Measurements from ENCODE around the gene SLC40A1. TPM values are rescaled to one million over a fixed set of nuclear protein-coding genes. Genes with fewer than 3 reads are reported as not detected.
"Not testable (repeated sequence)": the region's sequence is repeated elsewhere in the genome, so short reads cannot be mapped to it uniquely, and the experiment has no call there.

SLC40A1 gene
- total RNA-seq, 2 donors from 2014 or later = 43.6 to 183 TPM

DNA sequence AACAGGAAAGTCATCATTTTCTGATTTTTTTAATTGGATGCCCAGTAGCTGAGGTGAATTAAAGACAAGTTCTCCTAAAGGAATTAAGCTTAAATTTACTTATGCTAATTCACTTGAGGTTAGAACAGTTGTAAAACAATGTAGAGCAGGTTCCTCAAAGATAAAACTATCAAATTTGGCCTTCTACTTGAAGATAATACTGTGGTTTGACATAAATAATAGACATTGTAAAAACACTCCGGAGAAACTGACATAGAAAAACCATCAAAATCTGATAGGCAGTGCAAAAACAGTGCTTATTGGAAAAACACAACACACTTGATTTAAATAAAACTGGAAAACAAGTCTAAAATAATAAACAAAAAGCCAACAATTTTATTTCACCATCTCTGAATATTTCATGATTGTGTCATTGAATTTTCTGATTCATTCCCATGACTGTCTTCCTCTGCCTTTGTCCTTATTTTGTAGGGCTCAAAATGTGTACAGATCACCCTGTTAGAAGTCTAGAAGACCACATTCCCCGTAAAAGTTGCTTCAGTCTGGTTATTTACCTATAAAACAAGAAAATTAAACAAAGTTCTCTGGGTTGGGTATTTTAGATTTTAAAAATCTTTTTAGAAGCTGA lies 28.3 kb upstream of the SLC40A1 start:
- Histone ChIP-seq H3K4me1 (no peaks in the 10 kb centered on the region), H3K27me3 (no peaks in the 10 kb centered on the region), H3K36me3 (no peaks in the 10 kb centered on the region), H3K27ac (no peak overlapping the region), H3K9ac (ENCODE audit: low read depth in 2 of 2, low read length in 2 of 2) (no peak overlapping the region), H3K9me3 (no peaks in the 10 kb centered on the region), H3K4me3 (no peak overlapping the region)
- DNase-seq = no peak
- TF ChIP-seq, protein P1, sequence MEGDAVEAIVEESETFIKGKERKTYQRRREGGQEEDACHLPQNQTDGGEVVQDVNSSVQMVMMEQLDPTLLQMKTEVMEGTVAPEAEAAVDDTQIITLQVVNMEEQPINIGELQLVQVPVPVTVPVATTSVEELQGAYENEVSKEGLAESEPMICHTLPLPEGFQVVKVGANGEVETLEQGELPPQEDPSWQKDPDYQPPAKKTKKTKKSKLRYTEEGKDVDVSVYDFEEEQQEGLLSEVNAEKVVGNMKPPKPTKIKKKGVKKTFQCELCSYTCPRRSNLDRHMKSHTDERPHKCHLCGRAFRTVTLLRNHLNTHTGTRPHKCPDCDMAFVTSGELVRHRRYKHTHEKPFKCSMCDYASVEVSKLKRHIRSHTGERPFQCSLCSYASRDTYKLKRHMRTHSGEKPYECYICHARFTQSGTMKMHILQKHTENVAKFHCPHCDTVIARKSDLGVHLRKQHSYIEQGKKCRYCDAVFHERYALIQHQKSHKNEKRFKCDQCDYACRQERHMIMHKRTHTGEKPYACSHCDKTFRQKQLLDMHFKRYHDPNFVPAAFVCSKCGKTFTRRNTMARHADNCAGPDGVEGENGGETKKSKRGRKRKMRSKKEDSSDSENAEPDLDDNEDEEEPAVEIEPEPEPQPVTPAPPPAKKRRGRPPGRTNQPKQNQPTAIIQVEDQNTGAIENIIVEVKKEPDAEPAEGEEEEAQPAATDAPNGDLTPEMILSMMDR (IDR thresholded peaks at IDR 0.05) = no peak
- intact Hi-C loops (cut with DNase I) = no loop called here

DNA sequence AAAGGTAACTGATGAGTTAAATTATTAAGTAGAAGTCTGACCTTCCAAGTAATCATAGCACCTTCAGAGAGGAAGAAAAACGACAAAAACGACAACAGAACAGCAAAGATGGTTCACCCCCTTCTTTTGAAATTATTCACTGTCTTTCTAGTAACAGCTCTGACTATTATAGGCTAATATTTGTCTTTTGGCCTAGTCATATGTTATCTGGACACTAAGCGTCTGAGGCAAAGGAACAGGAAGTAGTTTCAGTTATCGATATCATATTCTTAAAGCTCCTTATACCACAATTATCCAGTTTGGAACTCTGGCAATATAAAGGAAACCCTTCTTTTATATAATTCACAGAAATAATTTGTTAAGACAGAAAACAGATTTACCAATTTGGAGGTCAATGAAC lies 27.6 kb upstream of the SLC40A1 start:
- Histone ChIP-seq H3K4me1 (no peaks in the 10 kb centered on the region), H3K4me3 (no peak overlapping the region), H3K27ac (no peak overlapping the region), H3K9me3 (no peaks in the 10 kb centered on the region), H3K27me3 (no peaks in the 10 kb centered on the region), H3K9ac (ENCODE audit: low read depth in 2 of 2, low read length in 2 of 2) (no peak overlapping the region), H3K36me3 (no peaks in the 10 kb centered on the region)
- DNase-seq = no peak
- intact Hi-C loops (cut with DNase I) = no loop called here
- TF ChIP-seq, protein P1 (IDR thresholded peaks at IDR 0.05) = no peak

DNA sequence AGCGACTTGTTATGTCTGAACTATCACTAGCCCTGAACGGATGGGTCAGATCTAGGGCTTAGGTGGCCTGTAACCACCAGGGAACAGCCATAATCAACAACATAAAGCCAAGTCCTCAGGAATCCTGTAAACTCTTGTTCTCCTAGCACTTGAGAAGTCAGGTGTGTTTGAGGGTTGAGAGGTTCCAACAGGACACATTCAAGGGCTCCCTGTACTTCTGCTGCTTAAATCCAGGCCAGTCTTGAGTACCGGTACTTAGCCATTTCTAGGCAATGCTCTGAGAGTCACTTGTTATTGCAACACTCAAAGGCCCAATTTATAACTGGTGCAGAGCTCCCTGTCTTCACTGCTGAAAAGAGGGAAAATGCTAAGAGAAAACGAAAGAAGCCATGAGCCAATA lies 21.6 kb upstream of the SLC40A1 start:
- no peaks in the 10 kb centered on the region for H3K4me1 ChIP-seq
- intact Hi-C loops (cut with DNase I) = no loop called here
- no peak for DNase-seq
- TF ChIP-seq, protein P1 (IDR thresholded peaks at IDR 0.05) = no peak
- H3K27ac ChIP-seq = no peak overlapping the region
- H3K9ac ChIP-seq (ENCODE audit: low read depth in 2 of 2, low read length in 2 of 2) = no peak overlapping the region
- H3K27me3 ChIP-seq = no peaks in the 10 kb centered on the region
- H3K4me3 ChIP-seq = no peak overlapping the region
- no peaks in the 10 kb centered on the region for H3K36me3 ChIP-seq
- no peaks in the 10 kb centered on the region for H3K9me3 ChIP-seq

DNA sequence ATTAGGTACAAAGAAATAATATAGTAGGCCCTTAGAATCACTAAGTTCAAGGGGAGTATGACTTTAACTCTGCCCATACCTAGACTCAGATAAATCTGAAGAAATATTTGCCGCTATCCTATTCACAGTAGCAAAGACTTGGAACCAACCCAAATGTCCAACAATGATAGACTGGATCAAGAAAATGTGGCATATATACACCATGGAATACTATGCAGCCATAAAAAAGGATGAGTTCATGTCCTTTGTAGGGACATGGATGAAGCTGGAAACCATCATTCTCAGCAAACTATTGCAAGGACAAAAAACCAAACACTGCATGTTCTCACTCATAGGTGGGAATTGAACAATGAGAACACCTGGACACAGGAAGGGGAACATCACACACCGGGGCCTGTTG lies 21.1 kb upstream of the SLC40A1 start:
- H3K27ac ChIP-seq; H3K27me3 ChIP-seq; intact Hi-C loops (cut with DNase I); H3K36me3 ChIP-seq; H3K4me1 ChIP-seq; H3K9ac ChIP-seq (ENCODE audit: low read depth in 2 of 2, low read length in 2 of 2); H3K9me3 ChIP-seq; H3K4me3 ChIP-seq; DNase-seq: not testable (repeated sequence)

DNA sequence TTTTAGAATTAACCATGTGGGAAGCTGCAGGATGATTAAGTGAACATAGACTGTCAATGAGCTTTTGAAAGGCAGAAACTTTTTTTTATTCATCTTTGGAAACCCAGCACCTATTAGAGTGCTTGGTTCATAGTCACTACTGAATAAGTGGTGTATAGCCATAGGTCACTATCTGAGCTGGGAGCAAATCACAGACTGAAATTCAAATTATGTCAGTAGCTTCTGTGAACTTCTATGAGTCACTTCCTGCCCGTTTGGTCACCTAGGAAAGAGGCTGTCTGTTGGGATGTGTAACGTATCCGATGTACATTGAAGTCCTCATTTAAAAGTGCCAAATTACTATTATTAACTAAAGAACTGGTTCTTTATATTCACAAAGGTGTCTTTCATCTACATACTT lies 20.5 kb upstream of the SLC40A1 start:
- intact Hi-C loops (cut with DNase I) = no loop called here
- DNase-seq = no peak
- H3K27me3 ChIP-seq = no peaks in the 10 kb centered on the region
- no peak overlapping the region for H3K4me3 ChIP-seq
- H3K36me3 ChIP-seq = no peaks in the 10 kb centered on the region
- no peaks in the 10 kb centered on the region for H3K9me3 ChIP-seq
- TF ChIP-seq, protein P1 (IDR thresholded peaks at IDR 0.05) = no peak
- H3K9ac ChIP-seq (ENCODE audit: low read depth in 2 of 2, low read length in 2 of 2) = no peak overlapping the region
- no peaks in the 10 kb centered on the region for H3K4me1 ChIP-seq
- no peak overlapping the region for H3K27ac ChIP-seq

DNA sequence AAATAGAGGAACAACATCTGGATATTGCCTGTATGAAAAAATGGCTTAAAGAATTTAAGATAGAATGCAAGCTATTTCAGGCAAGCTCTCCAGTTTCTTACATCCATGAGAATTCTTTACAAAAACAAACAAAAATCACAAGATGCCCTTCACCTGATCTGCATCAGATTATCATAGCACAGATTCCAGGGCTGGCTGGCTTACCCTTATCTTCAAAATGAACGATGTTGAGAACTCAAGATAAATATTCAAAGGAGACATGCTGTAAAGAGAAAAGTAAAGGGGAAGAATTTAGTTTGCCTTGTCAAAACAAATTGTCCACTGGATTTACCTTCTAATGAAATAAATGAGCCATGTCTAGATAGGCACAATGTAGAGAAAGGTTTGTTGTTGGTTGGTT lies 18.7 kb upstream of the SLC40A1 start:
- H3K36me3 ChIP-seq = no peaks in the 10 kb centered on the region
- no peaks in the 10 kb centered on the region for H3K4me1 ChIP-seq
- intact Hi-C loops (cut with DNase I) = no loop called here
- TF ChIP-seq, protein P1 (IDR thresholded peaks at IDR 0.05) = no peak
- DNase-seq = no peak
- H3K27ac ChIP-seq = no peak overlapping the region
- no peaks in the 10 kb centered on the region for H3K9me3 ChIP-seq
- H3K4me3 ChIP-seq = no peak overlapping the region
- H3K9ac ChIP-seq (ENCODE audit: low read depth in 2 of 2, low read length in 2 of 2) = no peak overlapping the region
- H3K27me3 ChIP-seq = no peaks in the 10 kb centered on the region
